Rectal smooth muscle tissue (tissue), 1 donor: Measurements from ENCODE around the gene PYDC1.
"Not testable (repeated sequence)": the region's sequence is repeated elsewhere in the genome, so short reads cannot be mapped to it uniquely, and the experiment has no call there.

ENCODE experiments used
- H3K27ac ChIP-seq: one replicate; pipeline ENCODE4 v1.7.0; 2013; ENCODE audit warnings: low read depth, low read length, inconsistent platforms
- H3K27me3 ChIP-seq: one replicate; pipeline ENCODE4 v1.7.0; 2013; ENCODE audit warnings: low read length; ENCODE audit not compliant: control insufficient read depth, insufficient read depth
- H3K36me3 ChIP-seq: one replicate; pipeline ENCODE4 v1.7.0; 2013; ENCODE audit warnings: low read length; ENCODE audit not compliant: control insufficient read depth, insufficient read depth
- H3K4me1 ChIP-seq: one replicate; pipeline ENCODE4 v1.7.0; 2013; ENCODE audit warnings: low read length; ENCODE audit not compliant: control insufficient read depth, insufficient read depth
- H3K4me3 ChIP-seq: one replicate; pipeline ENCODE4 v1.7.0; 2013; ENCODE audit warnings: low read length
- H3K9ac ChIP-seq: one replicate; pipeline ENCODE4 v1.7.0; 2013; ENCODE audit warnings: low read length

Gene PYDC1

DNA sequence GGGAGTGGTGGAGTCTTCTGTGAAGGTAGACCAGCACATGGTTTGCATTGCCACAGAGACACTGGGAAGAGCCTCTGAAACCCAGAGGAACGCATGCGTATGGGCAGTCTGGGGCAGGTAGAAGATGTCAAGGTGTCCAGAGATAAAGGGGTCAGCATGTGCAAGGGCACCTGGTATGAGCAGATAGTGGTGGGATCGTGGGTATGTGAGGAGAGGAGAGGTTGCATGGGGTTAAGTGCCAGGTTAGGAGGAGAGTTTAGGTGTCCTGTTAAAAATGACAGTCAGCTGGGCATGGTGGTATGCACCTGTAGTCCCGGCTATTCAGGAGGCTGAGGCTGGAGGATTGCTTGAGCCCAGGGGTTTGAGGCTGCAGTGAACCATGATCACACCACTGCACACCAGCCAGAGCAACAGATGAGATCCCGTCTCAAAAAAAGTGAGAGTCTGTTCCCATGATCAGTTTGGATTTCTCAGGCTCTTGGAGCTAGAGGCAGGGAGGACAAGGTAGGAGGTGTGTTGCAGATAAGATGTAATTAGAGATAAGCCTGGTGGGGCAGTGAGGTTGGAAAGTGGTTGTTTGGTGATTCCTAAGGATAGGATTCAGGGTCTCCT, 17.4 kb downstream of the PYDC1 start:
- peaks cover 12% of the 10 kb centered on the region for H3K36me3 ChIP-seq
- no peak overlapping the region for H3K4me3 ChIP-seq
- no peaks in the 10 kb centered on the region for H3K27me3 ChIP-seq
- no peak overlapping the region for H3K27ac ChIP-seq
- H3K4me1 ChIP-seq, result no peaks in the 10 kb centered on the region
- H3K9ac ChIP-seq, result no peak overlapping the region

DNA sequence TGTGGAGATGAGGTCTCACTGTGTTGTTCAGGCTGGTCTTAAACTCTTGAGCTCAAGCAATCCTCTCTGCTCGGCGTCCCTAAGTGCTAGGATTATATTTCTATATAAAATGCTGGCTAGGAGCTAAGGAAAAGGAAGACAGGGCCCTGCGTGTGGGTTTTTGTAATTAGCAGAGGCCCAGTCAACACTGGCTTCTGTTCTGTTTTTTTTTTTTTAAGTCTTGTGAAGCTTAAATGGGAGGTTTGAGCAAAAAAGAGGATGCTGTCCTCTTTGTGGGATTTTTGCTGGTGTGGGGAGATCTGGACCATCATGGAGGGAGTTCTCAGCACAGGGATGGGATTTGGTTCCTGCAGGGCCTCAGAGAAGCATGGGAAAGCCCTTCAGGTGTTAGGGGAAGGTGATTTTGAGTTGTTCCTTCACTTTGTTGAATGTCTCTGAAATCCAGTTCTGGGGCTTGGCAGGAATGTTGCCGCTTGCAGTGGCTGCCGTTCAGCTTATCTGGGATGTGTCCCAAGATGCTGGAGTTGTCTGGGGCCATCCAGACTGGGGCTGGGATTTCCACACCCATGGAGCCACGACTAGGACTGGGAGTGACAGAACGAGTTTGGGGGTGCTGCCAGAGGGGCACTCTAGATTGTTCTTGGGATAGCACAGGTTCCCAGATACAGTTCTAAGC, 18.6 kb downstream of the PYDC1 start:
- Histone ChIP-seq H3K36me3 (peaks cover 19% of the 10 kb centered on the region), H3K27ac (no peak overlapping the region), H3K4me1 (no peaks in the 10 kb centered on the region), H3K27me3 (no peaks in the 10 kb centered on the region), H3K9ac (no peak overlapping the region), H3K4me3 (no peak overlapping the region)

DNA sequence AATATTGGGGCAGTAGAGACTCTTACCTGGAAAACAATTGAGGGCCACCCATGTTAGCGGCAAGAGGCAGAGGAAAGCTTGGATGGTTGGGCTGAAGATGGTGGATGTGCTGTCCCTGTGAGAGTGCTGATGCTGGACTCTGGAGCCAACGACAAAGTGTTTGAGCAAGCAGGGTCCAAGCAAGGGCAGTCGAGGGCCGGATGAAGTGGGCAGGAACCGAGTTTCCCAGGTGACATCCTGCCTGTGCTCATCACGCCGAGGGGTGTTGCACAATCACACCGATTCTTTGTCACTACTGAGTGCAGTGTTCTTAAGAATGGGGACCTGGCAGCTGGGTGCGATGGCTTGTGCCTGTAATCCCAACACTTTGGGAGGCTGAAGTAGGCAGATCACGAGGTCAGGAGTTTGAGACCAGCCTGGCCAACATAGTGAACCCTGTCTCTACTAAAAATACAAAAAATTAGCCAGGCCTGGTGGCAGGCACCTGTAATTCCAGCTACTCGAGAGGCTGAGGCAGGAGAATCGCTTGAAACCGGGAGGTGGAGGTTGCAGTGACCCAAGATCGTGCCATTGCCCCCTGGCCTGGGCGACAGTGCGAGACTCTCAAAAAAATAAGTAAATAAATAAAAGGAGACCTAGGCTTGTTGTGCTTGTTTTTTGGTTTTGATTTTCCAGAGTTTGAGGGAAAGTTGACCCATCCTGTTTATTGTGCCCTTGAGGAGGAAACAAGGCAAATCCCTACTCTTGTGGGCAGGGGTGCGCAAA, 20.4 kb downstream of the PYDC1 start:
- Histone ChIP-seq H3K9ac (no peak overlapping the region), H3K4me1 (no peaks in the 10 kb centered on the region), H3K27ac (no peak overlapping the region), H3K27me3 (no peaks in the 10 kb centered on the region), H3K36me3 (peaks cover 30% of the 10 kb centered on the region), H3K4me3 (no peak overlapping the region)

DNA sequence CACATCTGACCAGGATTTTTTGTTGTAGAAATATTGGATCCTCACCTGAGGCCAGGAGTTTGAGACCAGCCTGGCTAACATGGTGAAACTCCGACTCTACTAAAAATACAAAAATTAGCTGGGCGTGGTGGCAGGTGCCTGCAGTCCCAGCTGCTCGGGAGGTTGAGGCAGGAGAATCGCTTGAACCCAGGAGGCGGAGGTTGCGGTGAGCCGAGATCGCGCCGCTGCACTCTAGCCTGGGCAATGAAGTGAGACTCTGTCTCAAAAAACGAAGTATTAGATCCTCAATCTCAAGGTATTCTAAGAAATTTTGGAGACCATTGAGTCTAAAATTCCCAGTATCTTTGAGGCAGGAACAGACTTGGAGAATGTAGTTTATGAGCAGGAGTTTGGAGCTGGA, 21.1 kb downstream of the PYDC1 start:
- not testable (repeated sequence) for H3K27me3 ChIP-seq, H3K4me3 ChIP-seq, H3K4me1 ChIP-seq, H3K9ac ChIP-seq, H3K27ac ChIP-seq
- peaks cover 36% of the 10 kb centered on the region for H3K36me3 ChIP-seq

DNA sequence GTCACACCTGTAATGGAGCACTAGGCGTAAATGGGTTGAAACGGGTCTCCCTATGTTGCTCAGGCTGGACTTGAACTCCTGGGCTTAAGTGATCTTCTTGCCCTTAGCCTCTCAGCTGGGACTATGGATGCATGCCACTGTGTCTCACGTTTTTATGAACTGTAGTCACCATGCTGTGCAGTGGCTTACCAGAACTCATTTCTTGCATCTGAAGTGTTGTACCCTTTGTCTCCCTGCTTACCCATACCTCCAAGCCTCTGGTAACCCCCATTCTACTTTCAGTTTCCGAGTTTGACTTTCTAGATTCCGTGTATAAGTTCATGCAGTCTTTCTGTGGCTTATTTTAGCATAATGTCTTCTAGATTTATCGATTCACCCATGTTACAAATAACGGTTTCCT, 22.0 kb downstream of the PYDC1 start:
- Histone ChIP-seq H3K36me3 (peaks cover 46% of the 10 kb centered on the region), H3K4me3 (no peak overlapping the region), H3K27me3 (no peaks in the 10 kb centered on the region), H3K27ac (no peak overlapping the region), H3K4me1 (no peaks in the 10 kb centered on the region), H3K9ac (no peak overlapping the region)

DNA sequence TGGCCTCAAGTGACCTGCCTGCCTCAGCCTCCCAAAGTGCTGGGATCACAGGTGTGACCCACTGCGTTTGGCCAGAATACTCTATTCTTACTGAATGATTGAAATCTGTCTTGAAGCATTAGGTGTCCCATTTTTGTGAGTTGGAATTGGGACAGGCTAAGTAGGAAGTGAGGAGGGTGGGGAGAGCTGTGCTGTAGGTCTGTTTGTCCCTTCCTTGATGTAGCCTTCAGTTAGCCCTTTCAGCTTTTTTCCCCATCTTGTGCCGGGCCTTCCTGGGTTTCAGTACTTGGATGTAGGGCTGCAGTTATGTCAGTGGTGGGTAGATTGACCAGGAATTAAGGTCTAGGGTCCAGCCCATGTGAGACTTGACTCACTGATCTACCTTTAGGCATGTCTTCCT, 23.1 kb downstream of the PYDC1 start:
- Histone ChIP-seq H3K36me3 (peaks cover 56% of the 10 kb centered on the region), H3K27ac (no peak overlapping the region), H3K4me1 (no peaks in the 10 kb centered on the region), H3K4me3 (no peak overlapping the region), H3K9ac (no peak overlapping the region), H3K27me3 (no peaks in the 10 kb centered on the region)

DNA sequence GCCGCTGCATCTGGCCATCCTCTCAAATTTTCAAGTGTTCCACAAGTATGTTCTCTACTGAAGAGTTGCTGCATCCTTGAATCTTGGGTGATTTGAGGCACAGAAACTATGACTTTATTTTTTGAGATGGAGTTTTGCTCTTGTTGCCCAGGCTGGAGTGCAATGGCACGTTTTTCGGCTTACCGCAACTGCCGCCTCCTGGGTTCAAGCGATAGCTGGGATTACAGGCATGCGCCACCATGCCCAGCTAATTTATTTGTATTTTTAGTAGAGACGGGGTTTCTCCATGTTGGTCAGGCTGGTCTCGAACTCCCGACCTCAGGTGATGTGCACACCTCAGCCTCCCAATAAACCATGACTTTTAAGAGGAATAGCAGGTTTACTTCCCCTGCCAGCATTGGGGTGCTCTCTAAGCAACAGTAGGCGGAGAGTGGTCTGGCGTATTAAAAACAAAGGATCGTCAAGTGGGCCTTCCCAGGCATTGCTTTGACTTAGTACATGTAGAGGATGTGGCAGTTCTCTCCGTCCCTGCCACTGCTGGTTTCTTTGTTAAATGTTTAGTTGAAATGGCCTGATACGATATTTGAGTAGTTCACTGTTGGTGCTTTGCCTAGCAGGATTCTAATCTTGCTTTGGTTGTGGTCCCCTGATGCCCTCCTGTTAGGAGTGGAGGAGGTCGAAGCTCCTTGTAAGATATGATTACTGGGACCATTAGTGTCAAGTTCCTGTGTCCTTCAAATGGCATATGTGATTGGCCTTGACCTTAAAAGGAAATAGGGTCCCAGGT, 23.9 kb downstream of the PYDC1 start:
- Histone ChIP-seq H3K4me3 (no peak overlapping the region), H3K27me3 (no peaks in the 10 kb centered on the region), H3K36me3 (peaks cover 63% of the 10 kb centered on the region), H3K9ac (no peak overlapping the region), H3K4me1 (no peaks in the 10 kb centered on the region), H3K27ac (no peak overlapping the region)

DNA sequence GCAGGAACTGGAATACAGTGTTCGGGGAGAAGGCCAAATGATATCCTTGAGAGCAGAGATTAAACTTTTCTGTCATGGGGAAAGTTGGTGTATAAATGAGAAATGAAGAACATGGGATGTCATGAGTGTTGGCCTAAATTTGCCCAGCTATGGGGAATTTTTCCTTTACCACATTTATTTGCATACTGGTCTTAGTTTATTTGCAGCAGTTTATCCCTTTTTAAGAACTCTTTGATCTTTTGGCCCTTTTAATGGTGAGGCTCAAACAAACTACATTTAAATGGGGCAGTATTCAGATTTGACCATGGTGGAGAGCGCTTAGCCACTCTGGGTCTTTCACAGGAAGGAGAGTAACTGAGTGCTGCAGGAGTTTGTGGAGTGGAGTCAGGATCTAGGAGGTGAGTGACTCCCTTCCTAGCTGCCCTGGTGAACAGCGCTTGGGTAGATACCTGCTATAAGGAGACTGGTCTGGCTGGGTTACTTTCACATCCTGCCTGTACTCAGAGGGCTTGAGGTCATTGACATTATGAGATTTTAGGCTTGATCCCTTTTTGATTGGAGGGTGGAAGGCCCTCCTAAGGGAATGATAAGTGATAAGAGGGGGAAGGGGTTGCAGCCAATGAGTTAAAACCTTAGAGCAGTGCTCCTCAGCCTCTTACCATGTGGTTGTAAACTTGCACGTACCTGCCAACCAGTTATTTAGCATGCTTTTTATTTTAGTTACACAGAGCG, 25.1 kb downstream of the PYDC1 start:
- H3K27me3 ChIP-seq, result no peaks in the 10 kb centered on the region

DNA sequence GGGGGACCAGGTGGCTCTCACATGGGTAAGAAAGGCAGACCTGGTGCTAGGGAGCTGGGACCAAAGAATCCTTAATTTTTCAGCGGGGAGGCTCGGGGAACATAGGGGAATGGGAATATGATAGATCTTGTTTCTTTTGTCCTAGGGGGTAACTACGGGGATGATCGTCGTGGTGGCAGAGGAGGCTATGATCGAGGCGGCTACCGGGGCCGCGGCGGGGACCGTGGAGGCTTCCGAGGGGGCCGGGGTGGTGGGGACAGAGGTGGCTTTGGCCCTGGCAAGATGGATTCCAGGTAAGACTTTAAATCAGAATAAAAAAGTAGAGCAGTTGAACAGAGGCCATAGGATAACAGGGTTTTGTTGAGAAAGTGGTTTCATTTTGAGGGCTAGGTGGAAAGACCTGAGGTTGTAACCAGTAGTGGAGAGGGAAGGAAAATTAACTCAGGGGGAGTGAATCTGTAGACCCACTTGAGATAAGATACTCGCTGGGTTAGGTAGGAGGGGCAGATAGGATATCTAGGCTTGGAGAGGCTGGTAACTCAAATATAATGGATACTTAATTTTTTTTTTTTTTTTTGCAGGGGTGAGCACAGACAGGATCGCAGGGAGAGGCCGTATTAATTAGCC, 26.0 kb downstream of the PYDC1 start:
- Histone ChIP-seq H3K27me3 (no peaks in the 10 kb centered on the region), H3K4me1 (no peaks in the 10 kb centered on the region), H3K9ac (no peak overlapping the region), H3K27ac (no peak overlapping the region), H3K4me3 (no peak overlapping the region), H3K36me3 (peaks cover 67% of the 10 kb centered on the region)

More for the DNA sequence above, 25.1 kb downstream of the PYDC1 start:
- Histone ChIP-seq H3K27ac (no peak overlapping the region), H3K4me3 (no peak overlapping the region), H3K4me1 (no peaks in the 10 kb centered on the region), H3K36me3 (peaks cover 65% of the 10 kb centered on the region), H3K9ac (no peak overlapping the region)

DNA sequence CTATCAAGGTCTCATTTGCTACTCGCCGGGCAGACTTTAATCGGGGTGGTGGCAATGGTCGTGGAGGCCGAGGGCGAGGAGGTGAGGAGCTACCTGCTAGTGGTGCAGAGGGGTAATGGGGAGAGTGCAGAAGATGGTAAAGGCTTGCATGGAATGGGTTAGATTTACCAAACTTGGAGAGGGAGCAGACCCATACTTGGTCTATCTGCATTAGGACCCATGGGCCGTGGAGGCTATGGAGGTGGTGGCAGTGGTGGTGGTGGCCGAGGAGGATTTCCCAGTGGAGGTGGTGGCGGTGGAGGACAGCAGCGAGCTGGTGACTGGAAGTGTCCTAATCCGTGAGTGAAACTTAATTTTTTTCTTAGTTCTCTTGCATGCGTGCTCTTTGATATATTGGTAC, 26.9 kb downstream of the PYDC1 start:
- H3K27ac ChIP-seq, result no peak overlapping the region
- peaks cover 72% of the 10 kb centered on the region for H3K36me3 ChIP-seq

DNA sequence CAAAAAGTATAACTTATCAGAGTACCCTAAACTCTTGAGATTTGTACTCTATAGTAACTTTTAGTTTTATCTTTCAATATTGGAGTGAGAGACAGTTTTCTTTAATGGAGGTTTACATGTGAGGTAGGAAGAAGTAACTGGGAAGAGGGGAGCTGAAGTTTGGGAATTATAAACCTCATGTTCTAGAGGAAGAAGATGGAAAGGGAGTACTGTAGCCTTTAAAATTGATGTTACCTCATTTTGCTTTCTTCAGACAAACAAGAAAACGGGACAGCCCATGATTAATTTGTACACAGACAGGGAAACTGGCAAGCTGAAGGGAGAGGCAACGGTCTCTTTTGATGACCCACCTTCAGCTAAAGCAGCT, 27.5 kb downstream of the PYDC1 start:
- Histone ChIP-seq H3K36me3 (peaks cover 75% of the 10 kb centered on the region), H3K27ac (no peak overlapping the region), H3K4me3 (no peak overlapping the region)

More for the DNA sequence above, 26.9 kb downstream of the PYDC1 start:
- Histone ChIP-seq H3K9ac (no peak overlapping the region), H3K27me3 (no peaks in the 10 kb centered on the region), H3K4me1 (no peaks in the 10 kb centered on the region), H3K4me3 (no peak overlapping the region)

More for the DNA sequence above, 27.5 kb downstream of the PYDC1 start:
- Histone ChIP-seq H3K9ac (no peak overlapping the region), H3K4me1 (no peaks in the 10 kb centered on the region), H3K27me3 (no peaks in the 10 kb centered on the region)
